GM12891 (cell line): ENCODE measurements around the gene LRP11.
"Not testable (repeated sequence)": the region's sequence is repeated elsewhere in the genome, so short reads cannot be mapped to it uniquely, and the experiment has no call there.

Experiments
- POLR2A ChIP-seq: IDR thresholded peaks from 2 replicates; pipeline ENCODE4 v1.6.1; 2011; ENCODE audit warnings: low read depth, low read length, control low read depth
- POLR2AphosphoS5 ChIP-seq: IDR thresholded peaks from 2 replicates; pipeline ENCODE4 v1.6.1; 2011; ENCODE audit warnings: low read depth, low read length, control low read depth
- POU2F2 ChIP-seq: IDR thresholded peaks from 2 replicates; pipeline ENCODE4 v1.6.1; 2011; ENCODE audit warnings: low read depth, mild to moderate bottlenecking, control low read depth, low read length, moderate library complexity
- SPI1 ChIP-seq: IDR thresholded peaks from 2 replicates; pipeline ENCODE4 v1.6.1; 2011; ENCODE audit warnings: low read depth, low read length, control low read depth
- TAF1 ChIP-seq: IDR thresholded peaks from 2 replicates; pipeline ENCODE4 v1.6.1; 2011; ENCODE audit warnings: low read depth, low read length, control low read depth

DNA sequence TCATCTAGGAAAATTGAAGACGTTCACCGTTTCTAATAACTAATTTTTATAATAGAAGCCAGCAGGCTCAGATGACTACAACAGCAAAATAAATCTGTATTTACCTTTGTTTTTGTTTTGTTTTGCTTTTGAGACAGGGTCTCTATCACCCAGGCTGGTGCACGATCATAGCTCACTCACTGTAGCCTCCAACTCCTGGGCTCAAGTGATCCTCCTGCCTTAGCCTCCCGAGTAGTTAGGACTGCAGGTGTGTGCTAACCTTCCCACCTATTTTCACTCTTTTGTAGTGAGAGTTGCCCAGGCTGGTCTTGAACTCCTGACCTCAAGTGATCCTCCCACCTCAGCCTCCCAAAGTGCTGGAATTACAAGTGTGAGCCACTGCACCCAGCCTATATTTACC, 10.1 kb downstream of the LRP11 start:
- not testable (repeated sequence) for TF ChIP-seq POLR2AphosphoS5, POLR2A, SPI1, TAF1, POU2F2
